Adrenal gland (tissue), 5 donors: Measurements from ENCODE around the gene ZNF691.

Experiments
- POLR2A ChIP-seq, 2 donors: fragments of 450-650 bp; IDR thresholded peaks; one replicate each; pipeline ENCODE4 v1.6.1; 2017; ENCODE audit warnings: antibody characterized with exemption in 2 of 2, mild to moderate bottlenecking in 2 of 2, moderate library complexity in 1 of 2
- TF ChIP-seq, protein P1 (sequence below), 6 experiments: fragments of 450-650 bp in 4 of 6; fragments of 200-600 bp in 2 of 6; sonication (generic) in 1 of 6; IDR thresholded peaks; 1 replicate in 5 of 6; 2 replicates in 1 of 6; pipeline versions ENCODE4 v1.5.1 to v1.8.0; 2016 to 2021; ENCODE audit warnings: antibody characterized with exemption in 6 of 6, mild to moderate bottlenecking in 2 of 6, moderate library complexity in 1 of 6
- donor health status: DM: no; HTN: no; CAD: no.

DNA sequence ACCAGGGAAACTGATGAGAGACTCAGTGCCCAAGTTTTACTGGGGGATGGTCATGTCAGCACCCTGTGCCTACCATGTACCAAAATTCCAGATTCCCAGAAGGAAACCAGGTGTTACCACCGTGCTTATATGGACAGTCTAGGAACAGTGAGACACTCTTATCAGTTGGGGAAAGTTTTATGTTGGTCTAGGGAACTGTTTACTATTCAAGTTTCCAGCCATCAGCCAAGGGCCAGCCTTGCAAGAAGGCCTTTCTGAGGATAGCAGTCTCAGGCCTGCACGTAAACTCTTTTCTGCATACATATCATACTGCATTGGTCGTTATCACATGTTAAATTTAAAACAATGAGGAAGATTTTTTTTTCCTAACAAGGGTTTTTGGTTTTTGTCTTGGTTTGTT lies 49.0 kb upstream of the ZNF691 start:
- TF ChIP-seq, protein P1, sequence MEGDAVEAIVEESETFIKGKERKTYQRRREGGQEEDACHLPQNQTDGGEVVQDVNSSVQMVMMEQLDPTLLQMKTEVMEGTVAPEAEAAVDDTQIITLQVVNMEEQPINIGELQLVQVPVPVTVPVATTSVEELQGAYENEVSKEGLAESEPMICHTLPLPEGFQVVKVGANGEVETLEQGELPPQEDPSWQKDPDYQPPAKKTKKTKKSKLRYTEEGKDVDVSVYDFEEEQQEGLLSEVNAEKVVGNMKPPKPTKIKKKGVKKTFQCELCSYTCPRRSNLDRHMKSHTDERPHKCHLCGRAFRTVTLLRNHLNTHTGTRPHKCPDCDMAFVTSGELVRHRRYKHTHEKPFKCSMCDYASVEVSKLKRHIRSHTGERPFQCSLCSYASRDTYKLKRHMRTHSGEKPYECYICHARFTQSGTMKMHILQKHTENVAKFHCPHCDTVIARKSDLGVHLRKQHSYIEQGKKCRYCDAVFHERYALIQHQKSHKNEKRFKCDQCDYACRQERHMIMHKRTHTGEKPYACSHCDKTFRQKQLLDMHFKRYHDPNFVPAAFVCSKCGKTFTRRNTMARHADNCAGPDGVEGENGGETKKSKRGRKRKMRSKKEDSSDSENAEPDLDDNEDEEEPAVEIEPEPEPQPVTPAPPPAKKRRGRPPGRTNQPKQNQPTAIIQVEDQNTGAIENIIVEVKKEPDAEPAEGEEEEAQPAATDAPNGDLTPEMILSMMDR (IDR thresholded peaks at IDR 0.05): no peak
- TF ChIP-seq POLR2A (IDR thresholded peaks at IDR 0.05): no peak
